HepG2 (cell line): ENCODE measurements around the gene ATP9B.

Source experiments
- CHD2 ChIP-seq: IDR thresholded peaks from 2 replicates; pipeline ENCODE4 v1.6.1; 2011; ENCODE audit warnings: low read depth, low read length, improper control_type of control experiment
- HNF1B ChIP-seq: sonication (generic); formaldehyde crosslinking; IDR thresholded peaks from 2 replicates; pipeline ENCODE4 v1.5.1; 2020; ENCODE audit warnings: mild to moderate bottlenecking, moderate library complexity, missing genetic modification reagents
- RXRA ChIP-seq: sonication (generic); formaldehyde crosslinking; IDR thresholded peaks from 2 replicates; pipeline ENCODE4 v1.5.1; 2020; ENCODE audit warnings: missing genetic modification reagents

GRCh38 chr18:79332646-79333045 lies 263.5 kb downstream of the ATP9B start:
- TF ChIP-seq CHD2 (no peak), HNF1B (CRISPR knock-in tag) (no peak), RXRA (CRISPR knock-in tag) (no peak)
